Common myeloid progenitor, CD34-positive (primary cell): ENCODE results near the gene NALCN.

Experiments
- CTCF ChIA-PET: fragments of 350-600 bp; sonication (Branson Sonifier 250); formaldehyde crosslinking; loops from one replicate; lab custom pipeline; 2021; ENCODE audit warnings: antibody characterized with exemption; lab: Charles Lee
- POLR2A ChIA-PET: fragments of 350-600 bp; sonication (Branson Sonifier 250); formaldehyde crosslinking; loops from one replicate; lab custom pipeline; 2021; ENCODE audit warnings: antibody characterized with exemption; lab: Charles Lee
- DNase-seq, 3 donors: peaks; one replicate each; pipeline versions ENCODE4 v3.0.0 to v3.0.0-alpha.2; 2013
- H3K27ac ChIP-seq, 2 experiments: 1 replicate in 1 of 2; 2 replicates in 1 of 2; pipeline ENCODE4 v1.7.0; 2013; ENCODE audit warnings: inconsistent platforms in 2 of 2, low read length in 2 of 2, mild to moderate bottlenecking in 2 of 2, low read depth in 1 of 2, moderate library complexity in 1 of 2; ENCODE audit not compliant: severe bottlenecking in 2 of 2, insufficient read depth in 1 of 2, poor library complexity in 1 of 2
- H3K27me3 ChIP-seq, 5 experiments: replicated peaks in 2 of 5; 1 replicate in 3 of 5; 2 replicates in 2 of 5; pipeline versions ENCODE4 v1.6.1 to v1.7.0; 2013; ENCODE audit warnings: low read length in 4 of 5, mild to moderate bottlenecking in 2 of 5, moderate library complexity in 2 of 5, inconsistent platforms in 1 of 5; ENCODE audit not compliant: insufficient read depth in 5 of 5, control insufficient read depth in 4 of 5
- H3K36me3 ChIP-seq, 4 experiments: 1 replicate in 2 of 4; 2 replicates in 2 of 4; pipeline versions ENCODE4 v1.6.1 to v1.7.0; 2013; ENCODE audit warnings: low read length in 3 of 4, control low read depth in 1 of 4, mild to moderate bottlenecking in 1 of 4; ENCODE audit not compliant: control insufficient read depth in 4 of 4, insufficient read depth in 4 of 4
- H3K4me1 ChIP-seq, 4 experiments: 1 replicate in 3 of 4; 2 replicates in 1 of 4; pipeline versions ENCODE4 v1.6.1 to v1.7.1; 2013; ENCODE audit warnings: low read length in 3 of 4, mild to moderate bottlenecking in 3 of 4, control low read depth in 1 of 4, inconsistent platforms in 1 of 4, moderate library complexity in 1 of 4; ENCODE audit not compliant: control insufficient read depth in 4 of 4, insufficient read depth in 4 of 4; ENCODE audit errors: control extremely low read depth in 1 of 4
- H3K4me3 ChIP-seq, 7 experiments: 1 replicate in 4 of 7; 2 replicates in 3 of 7; pipeline versions ENCODE4 v1.5.1 to v1.7.0; 2013; ENCODE audit warnings: mild to moderate bottlenecking in 7 of 7, low read length in 6 of 7, moderate library complexity in 6 of 7, inconsistent platforms in 2 of 7, low read depth in 2 of 7, control low read depth in 1 of 7; ENCODE audit not compliant: insufficient read depth in 4 of 7, control insufficient read depth in 1 of 7; ENCODE audit errors: extremely low read depth in 1 of 7
- H3K9me3 ChIP-seq, 5 experiments: 1 replicate in 4 of 5; 2 replicates in 1 of 5; pipeline versions ENCODE4 v1.6.1 to v1.7.1; 2013; ENCODE audit warnings: low read length in 4 of 5, mild to moderate bottlenecking in 2 of 5, inconsistent platforms in 1 of 5, low read depth in 1 of 5, moderate library complexity in 1 of 5; ENCODE audit not compliant: control insufficient read depth in 4 of 5, insufficient read depth in 2 of 5; ENCODE audit errors: control extremely low read depth in 1 of 5
- WGBS: methylation state at CpG from one replicate; pipeline ENCODE4 v1.1.5; 2013; ENCODE audit not compliant: insufficient coverage; 5-methylcytosine and 5-hydroxymethylcytosine counted together

Gene NALCN

GRCh38 chr13:101202590-101202989, 213.7 kb downstream of the NALCN start:
- WGBS: 64% methylated on average over 6 of the region's 6 CpGs
- Histone ChIP-seq H3K36me3 (no peaks in the 10 kb centered on the region), H3K27ac (no peak overlapping the region), H3K9me3 (no peaks in the 10 kb centered on the region), H3K27me3 (no peaks in the 10 kb centered on the region), H3K4me3 (no peak overlapping the region), H3K4me1 (no peaks in the 10 kb centered on the region)
- ChIA-PET CTCF (no interaction called here), POLR2A (no interaction called here)
- DNase-seq: no peak

GRCh38 chr13:101190976-101191375, 225.3 kb downstream of the NALCN start:
- WGBS: 80% methylated on average over 1 of the region's 3 CpGs
- no peaks in the 10 kb centered on the region for H3K4me1 ChIP-seq

GRCh38 chr13:101190337-101190736, 226.0 kb downstream of the NALCN start:
- no peak overlapping the region for H3K27ac ChIP-seq
- no peak overlapping the region for H3K4me3 ChIP-seq
- WGBS: 100% methylated on average over 2 of the region's 3 CpGs
- ChIA-PET CTCF (no interaction called here), POLR2A (no interaction called here)
- no peaks in the 10 kb centered on the region for H3K27me3 ChIP-seq
- H3K36me3 ChIP-seq: no peaks in the 10 kb centered on the region
- no peaks in the 10 kb centered on the region for H3K9me3 ChIP-seq
- DNase-seq: no peak
- no peaks in the 10 kb centered on the region for H3K4me1 ChIP-seq

More at GRCh38 chr13:101190976-101191375, 225.3 kb downstream of the NALCN start:
- POLR2A ChIA-PET: no interaction called here
- Histone ChIP-seq H3K4me3 (no peak overlapping the region), H3K9me3 (no peaks in the 10 kb centered on the region), H3K27ac (no peak overlapping the region), H3K27me3 (no peaks in the 10 kb centered on the region), H3K36me3 (no peaks in the 10 kb centered on the region)
- no peak for DNase-seq
- CTCF ChIA-PET: no interaction called here

- Histone ChIP-seq H3K27me3 (no peaks in the 10 kb centered on the region), H3K4me3 (no peak overlapping the region), H3K27ac (no peak overlapping the region), H3K4me1 (no peaks in the 10 kb centered on the region), H3K36me3 (no peaks in the 10 kb centered on the region), H3K9me3 (no peaks in the 10 kb centered on the region)
- ChIA-PET CTCF (no interaction called here), POLR2A (no interaction called here)
- no peak for DNase-seq
- 100% methylated on average over 2 of the region's 3 CpGs for WGBS
Measured at GRCh38 chr13:101185606-101186005, 230.7 kb downstream of the NALCN start.

- no peak overlapping the region for H3K4me3 ChIP-seq
- no peaks in the 10 kb centered on the region for H3K36me3 ChIP-seq
- POLR2A ChIA-PET: no interaction called here
- WGBS: 88% methylated on average over 7 of the region's 9 CpGs
- no peaks in the 10 kb centered on the region for H3K27me3 ChIP-seq
- DNase-seq: no peak
- H3K9me3 ChIP-seq: no peaks in the 10 kb centered on the region
- no peak overlapping the region for H3K27ac ChIP-seq
- H3K4me1 ChIP-seq: no peaks in the 10 kb centered on the region
- CTCF ChIA-PET: no interaction called here
Measured at GRCh38 chr13:101181076-101181685, 235.1 kb downstream of the NALCN start.

GRCh38 chr13:101179021-101179420, 237.3 kb downstream of the NALCN start:
- Histone ChIP-seq H3K27me3 (no peaks in the 10 kb centered on the region), H3K4me1 (no peaks in the 10 kb centered on the region), H3K9me3 (no peaks in the 10 kb centered on the region), H3K36me3 (no peaks in the 10 kb centered on the region), H3K27ac (no peak overlapping the region), H3K4me3 (no peak overlapping the region)
- ChIA-PET POLR2A (no interaction called here), CTCF (no interaction called here)
- no peak for DNase-seq
- WGBS: no CpG with 5 or more reads among the region's 4 CpGs

GRCh38 chr13:101178406-101178805, 237.9 kb downstream of the NALCN start:
- no peak for DNase-seq
- H3K36me3 ChIP-seq: no peaks in the 10 kb centered on the region
- no peaks in the 10 kb centered on the region for H3K27me3 ChIP-seq
- H3K9me3 ChIP-seq: no peaks in the 10 kb centered on the region
- no peaks in the 10 kb centered on the region for H3K4me1 ChIP-seq
- ChIA-PET POLR2A (no interaction called here), CTCF (no interaction called here)
- no peak overlapping the region for H3K4me3 ChIP-seq
- no peak overlapping the region for H3K27ac ChIP-seq
- WGBS: 80% methylated on average over 1 of the region's 4 CpGs
